ENCODE data around the gene PET100. TPM values are rescaled to one million over a fixed set of nuclear protein-coding genes. Genes with fewer than 3 reads are reported as not detected.

Gene PET100
- total RNA-seq, 1 experiment from 2014 or later = 126 TPM

- Histone ChIP-seq H2AFZ (ENCODE audit: low read depth, low read length, poor library complexity, severe bottlenecking) (no peak overlapping the region), H3K4me2 (ENCODE audit: low read length) (no peak overlapping the region), H3K27ac (ENCODE audit: low read depth, low read length) (no peak overlapping the region), H3K4me3 (replicated peaks in 1 of 2; ENCODE audit: low read depth in 1 of 2, low read length in 2 of 2) (no peak overlapping the region), H3K9me2 (ENCODE audit: insufficient read depth) (no peaks in the 10 kb centered on the region), H3K9ac (ENCODE audit: low read length) (no peak overlapping the region), H3K79me2 (ENCODE audit: insufficient read depth, low read length) (no peaks in the 10 kb centered on the region), H3K9me3 (ENCODE audit: control insufficient read depth in 1 of 2, insufficient read depth in 1 of 2, low read depth in 1 of 2, low read length in 2 of 2) (no peaks in the 10 kb centered on the region), H4K20me1 (ENCODE audit: insufficient read depth) (no peaks in the 10 kb centered on the region), H3K4me1 (ENCODE audit: control insufficient read depth in 1 of 2, insufficient read depth in 2 of 2, low read length in 2 of 2) (no peaks in the 10 kb centered on the region), H3K27me3 (ENCODE audit: insufficient read depth, low read length) (no peaks in the 10 kb centered on the region), H3K36me3 (ENCODE audit: control insufficient read depth in 1 of 2, insufficient read depth in 2 of 2, low read length in 2 of 2) (peaks cover 0 to 3% of the 10 kb centered on the region in 2 experiments; a peak in 3 of 4 replicates)
- CTCF ChIA-PET = no interaction called here
- ATAC-seq = no peak
- POLR2A ChIA-PET = no interaction called here
- TF ChIP-seq, protein P1, sequence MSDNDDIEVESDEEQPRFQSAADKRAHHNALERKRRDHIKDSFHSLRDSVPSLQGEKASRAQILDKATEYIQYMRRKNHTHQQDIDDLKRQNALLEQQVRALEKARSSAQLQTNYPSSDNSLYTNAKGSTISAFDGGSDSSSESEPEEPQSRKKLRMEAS (IDR thresholded peaks at IDR 0.05) = no peak
- TF ChIP-seq SRF (IDR thresholded peaks at IDR 0.05; ENCODE audit: low read depth) (no peak), ZBTB33 (IDR thresholded peaks at IDR 0.05; ENCODE audit: extremely low read depth, insufficient replicate concordance, low read length) (no peak), CBX3 (IDR thresholded peaks at IDR 0.05; ENCODE audit: low read depth) (no peak), ELF1 (IDR thresholded peaks at IDR 0.05; ENCODE audit: borderline replicate concordance, low read depth) (no peak), RAD21 (IDR thresholded peaks at IDR 0.05; ENCODE audit: low read depth) (no peak), POLR2AphosphoS5 (IDR thresholded peaks at IDR 0.05; ENCODE audit: low read depth, low read length) (no peak), ATF3 (IDR thresholded peaks at IDR 0.05) (no peak), POLR2A (IDR thresholded peaks at IDR 0.05; ENCODE audit: borderline replicate concordance, extremely low read depth, insufficient read depth, insufficient read length) (no peak), EZH2phosphoT487 (IDR thresholded peaks at IDR 0.05; ENCODE audit: borderline replicate concordance) (no peak), JUND (IDR thresholded peaks at IDR 0.05) (no peak), ZNF274 (IDR thresholded peaks at IDR 0.05; ENCODE audit: low read depth, low read length) (no peak), CTCF (IDR thresholded peaks at IDR 0.05 in 2 of 3, conservative IDR thresholded peaks at IDR 0.05 in 1 of 3; ENCODE audit: borderline replicate concordance in 1 of 3, insufficient read depth in 1 of 3, low read depth in 2 of 3, low read length in 2 of 3) (no peak), TCF7L2 (IDR thresholded peaks at IDR 0.05; ENCODE audit: borderline replicate concordance, extremely low read depth, insufficient read depth, insufficient read length) (no peak), SIN3A (IDR thresholded peaks at IDR 0.05; ENCODE audit: low read depth) (no peak), SP1 (IDR thresholded peaks at IDR 0.05; ENCODE audit: low read depth) (no peak), EZH2 (IDR thresholded peaks at IDR 0.05) (no peak)
- BruUV-seq (replicated peaks) = no TSS peak
- no peak for DNase-seq (ENCODE audit: low read depth, low spot score)
- intact Hi-C loops (cut with micrococcal nuclease) = no loop called here
- RAD21 ChIA-PET (ENCODE audit: low non-redundant PET in 1 of 2, low total read pairs in 2 of 2, uncharacterized antibody in 2 of 2, unreplicated experiment in 2 of 2) = no interaction called here
Measured at GRCh38 chr19:7612282-7613274, 17.0 kb upstream of the PET100 start.
